DMS53 treated with DMSO at 0.1 percent for 48 hours (cell line): ENCODE results near the gene ABCA12.

Source experiments
- DNase-seq: peaks from one replicate; lab custom pipeline; 2025; ENCODE audit not compliant: unreplicated experiment; lab: John Stamatoyannopoulos, UW

ABCA12 gene

DNA sequence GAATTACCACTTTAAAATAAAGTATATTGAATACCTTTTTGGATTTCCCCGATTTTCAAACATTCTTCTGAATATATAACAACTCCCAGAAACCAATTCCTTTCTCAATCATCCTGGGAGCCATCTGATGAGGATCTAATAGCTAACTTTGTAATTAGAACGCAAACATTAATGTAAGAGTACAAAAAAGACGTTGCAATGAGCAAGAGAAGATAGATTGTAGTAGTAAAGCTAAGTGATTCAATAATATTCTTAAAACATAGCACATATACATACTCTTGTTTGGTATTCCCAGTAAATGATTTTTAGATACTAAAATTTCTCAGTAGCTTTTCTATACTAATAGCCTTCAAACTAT, 1.1 kb downstream of the ABCA12 start:
- DNase-seq: no peak

DNA sequence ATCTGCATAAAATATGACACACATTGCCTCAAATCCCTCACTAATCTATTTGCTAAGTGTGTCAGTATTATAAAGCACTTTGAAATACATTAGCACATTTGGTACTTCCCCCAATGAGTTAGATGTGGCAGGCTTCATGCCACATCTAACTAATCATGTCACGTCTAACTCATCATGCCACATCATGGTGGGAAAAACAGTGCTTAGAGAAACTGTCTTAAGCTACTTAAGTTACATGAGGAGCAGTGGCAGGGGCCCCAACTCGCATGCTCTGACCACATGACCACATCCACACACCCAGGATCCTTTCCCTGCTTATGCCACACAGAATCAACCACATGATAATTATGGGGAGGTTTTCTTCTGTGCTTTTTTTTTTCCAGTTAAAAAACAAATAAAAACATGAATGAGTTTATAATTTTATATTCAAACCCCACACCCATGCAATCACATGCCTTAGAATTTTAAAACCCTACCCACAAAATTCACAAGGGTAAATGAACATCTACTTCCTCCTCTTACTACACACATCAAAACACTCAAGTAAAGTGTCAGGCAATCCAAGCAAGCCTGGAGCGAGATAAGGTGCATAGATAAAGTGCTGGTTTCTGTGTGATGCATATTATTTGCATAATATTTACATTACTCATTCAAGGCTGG, 1.6 kb downstream of the ABCA12 start:
- DNase-seq: no peak

DNA sequence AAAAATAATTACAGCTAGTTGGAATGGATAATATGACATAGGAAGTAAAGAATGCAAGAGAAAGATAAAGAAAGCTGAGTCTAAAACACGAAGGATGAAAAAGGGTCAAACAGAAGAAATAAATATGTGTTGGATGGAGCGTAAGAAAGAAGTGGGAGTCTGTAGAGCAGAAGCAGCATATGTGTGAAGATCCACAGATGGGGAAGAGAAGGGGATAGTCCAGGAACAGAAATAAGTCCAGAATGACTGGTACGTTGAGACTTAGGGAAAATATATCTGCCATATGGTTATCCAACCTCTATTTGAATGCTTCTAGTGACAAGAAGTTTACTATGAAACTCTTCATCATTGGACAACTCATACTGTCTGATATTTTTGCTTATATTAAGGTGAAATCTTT, 18.0 kb downstream of the ABCA12 start:
- no peak for DNase-seq

DNA sequence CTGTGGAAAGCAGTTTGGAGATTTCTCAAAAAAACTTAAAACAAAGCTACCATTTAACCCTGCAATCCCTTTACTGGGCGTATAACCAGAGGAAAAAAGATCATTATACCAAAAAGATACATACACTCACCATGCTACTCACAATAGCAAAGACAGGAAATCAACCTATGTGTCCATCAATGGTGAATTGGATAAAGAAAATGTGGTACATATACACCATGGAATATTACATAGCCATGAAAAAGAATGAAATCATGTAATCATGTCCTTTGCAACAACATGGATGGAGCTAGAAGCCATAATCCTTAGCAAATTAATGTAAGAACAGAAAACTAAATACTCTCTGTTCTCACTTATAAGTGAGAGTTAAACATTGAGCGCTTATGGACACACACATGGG, 18.6 kb downstream of the ABCA12 start:
- DNase-seq: no peak

DNA sequence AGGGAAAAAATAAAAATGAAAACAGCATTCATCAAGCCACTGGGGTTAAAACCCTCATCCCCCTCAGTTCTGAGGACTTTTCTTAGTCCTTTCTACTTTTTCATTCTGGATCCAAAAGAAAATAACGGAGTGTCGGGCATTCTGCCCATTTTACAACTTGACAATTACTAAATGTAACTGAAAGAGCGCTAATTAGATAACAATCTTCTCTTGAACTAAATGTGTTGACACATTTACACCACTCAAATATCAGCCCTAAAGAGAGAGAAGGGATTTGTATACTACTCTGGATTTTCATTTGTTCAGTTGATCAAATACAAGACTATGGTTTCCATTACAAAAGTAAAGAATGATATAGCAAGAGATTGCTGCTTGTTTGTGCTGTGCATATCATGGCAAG, 27.5 kb downstream of the ABCA12 start:
- no peak for DNase-seq

DNA sequence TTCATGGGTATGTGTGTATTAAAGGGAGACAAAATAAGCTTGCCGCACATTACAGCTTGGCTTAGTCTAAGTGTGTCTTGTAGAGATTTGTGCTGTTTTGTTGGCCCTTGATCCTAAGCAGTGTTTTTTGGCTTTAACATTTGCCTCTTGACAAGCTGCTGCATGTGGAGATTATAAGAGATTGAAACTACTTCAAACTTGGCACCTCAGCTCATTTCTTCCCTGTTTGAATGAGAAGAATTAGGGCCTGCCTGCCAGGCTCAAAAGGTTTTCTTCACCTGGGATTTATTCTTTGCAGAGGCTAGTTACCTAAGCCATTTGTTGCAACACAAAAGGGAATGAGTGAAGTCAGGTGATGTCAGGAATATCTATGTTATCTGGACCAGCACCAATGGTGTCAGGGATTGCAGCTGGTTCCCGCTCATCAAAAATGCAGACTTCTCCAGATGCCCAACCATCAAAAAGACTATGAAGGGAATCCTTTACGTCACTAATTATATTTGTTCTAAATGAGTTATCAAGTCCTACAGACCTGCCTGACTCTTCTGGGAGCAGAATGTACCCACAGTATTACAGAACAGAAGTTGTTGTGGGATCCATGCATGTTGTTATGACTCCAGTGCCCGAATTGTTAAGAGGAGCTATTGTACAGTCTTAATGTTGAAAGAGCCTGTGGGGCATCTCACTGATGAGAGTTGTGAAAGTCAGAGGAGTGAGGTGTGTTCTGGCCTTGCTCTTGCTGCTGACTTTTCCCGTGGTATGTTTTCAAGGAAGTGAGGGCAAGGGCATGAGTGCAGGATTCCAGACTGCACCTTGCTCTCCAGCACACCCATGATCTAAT, 31.0 kb downstream of the ABCA12 start:
- no peak for DNase-seq

DNA sequence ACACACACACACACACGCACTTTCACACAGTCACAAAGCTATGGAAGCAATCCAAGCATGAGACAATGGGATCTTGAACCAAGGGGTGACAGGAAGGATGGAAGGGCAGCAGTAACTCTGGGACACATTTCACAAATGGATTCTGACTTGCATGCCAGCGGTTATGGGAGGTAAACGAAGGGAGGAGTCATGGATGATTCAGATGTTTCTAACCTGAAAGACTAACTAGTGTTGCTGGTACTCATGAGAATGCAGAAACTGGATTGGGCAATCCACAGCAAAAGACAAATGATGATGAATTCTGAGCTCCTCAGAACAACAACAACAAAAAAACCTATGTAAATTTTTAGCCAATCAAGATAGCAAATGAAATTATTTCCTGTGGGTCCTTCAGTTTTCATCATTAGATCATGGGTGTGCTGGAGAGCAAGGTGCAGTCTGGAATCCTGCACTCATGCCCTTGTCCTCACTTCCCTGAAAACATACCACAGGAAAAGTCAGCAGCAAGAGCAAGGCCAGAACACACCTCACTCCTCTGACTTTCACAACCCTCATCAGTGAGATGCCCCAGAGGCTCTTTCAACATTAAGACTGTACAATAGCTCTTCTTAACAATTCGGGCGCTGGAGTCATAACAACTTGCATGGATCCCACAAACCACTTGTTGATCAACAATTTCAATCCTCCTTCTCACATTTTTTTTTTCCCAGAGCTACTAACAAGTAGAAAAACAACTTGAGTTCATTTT, 32.6 kb downstream of the ABCA12 start:
- DNase-seq: no peak

DNA sequence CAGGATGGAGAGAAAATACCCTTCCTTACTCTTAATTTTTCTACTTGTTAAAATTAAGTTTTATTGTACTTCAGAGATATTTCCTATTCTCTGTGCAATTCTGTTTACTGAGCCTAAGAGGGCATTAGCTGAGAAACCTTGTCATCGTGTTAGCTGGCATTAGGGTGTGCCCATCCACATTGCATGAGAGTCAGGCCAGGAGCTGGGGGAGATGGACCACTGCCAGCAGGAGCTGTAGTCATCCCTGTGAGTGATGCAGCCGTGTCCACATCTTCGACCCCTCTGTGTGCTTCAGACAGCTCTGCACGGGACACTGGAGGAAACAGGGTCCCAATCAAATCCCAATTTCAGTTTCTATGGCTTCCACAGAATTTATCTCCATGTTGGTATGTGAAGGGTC, 34.2 kb downstream of the ABCA12 start:
- no peak for DNase-seq

DNA sequence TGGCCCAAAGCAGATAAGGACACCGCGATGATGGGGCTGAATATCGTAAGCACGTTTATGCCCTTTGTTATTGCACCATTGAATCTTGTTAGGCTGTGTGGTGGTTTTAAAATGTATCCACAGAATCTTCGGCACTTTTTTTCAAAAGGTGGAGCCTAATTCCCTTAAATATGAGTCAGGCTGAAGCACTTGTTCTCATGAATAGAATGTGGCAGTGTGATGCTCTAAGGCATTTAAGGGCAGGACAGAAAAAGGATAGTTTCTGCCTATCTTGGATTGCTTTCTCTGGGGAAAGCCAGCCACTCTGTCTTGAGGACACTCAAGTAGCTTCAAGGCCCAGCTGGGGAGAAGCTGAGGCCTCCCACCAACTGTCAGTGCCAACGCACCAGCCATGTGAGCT, 39.6 kb downstream of the ABCA12 start:
- no peak for DNase-seq

DNA sequence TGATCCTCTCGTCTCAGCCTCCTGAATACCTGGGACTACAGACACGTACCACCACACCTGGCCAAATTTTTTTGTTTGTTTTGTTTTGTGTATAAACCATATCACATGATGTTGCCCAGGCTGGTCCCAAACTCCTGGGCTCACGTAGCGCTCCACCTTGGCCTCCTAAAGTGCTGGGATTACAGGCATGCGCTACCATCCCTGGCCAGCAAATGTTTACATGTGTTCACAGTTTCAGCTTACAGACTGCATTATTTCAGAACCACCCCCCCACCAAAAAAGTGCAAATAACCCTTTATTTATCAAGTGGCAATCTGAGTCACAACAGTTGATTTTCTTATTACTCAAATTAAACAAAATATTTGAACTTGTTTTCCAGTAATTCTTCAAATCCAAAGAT, 54.3 kb downstream of the ABCA12 start:
- DNase-seq: no peak

DNA sequence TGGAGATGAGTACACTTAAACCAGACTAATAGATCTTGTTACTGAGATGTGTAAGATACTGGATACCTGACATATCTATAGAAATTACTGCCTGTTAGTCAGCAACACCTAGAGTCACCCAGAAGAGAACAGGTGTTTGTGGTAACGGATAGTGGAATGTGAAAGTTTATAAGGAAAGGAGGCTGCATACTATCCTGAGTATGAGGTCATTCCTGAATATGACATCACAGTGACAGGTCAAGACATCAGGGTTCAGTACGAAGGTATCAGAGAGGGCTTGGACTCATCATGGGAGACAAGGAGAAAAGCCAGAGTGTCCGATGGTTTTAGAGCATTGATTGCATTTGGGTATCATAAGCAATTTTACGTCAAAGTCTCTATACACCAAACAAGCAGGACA, 55.3 kb downstream of the ABCA12 start:
- no peak for DNase-seq

DNA sequence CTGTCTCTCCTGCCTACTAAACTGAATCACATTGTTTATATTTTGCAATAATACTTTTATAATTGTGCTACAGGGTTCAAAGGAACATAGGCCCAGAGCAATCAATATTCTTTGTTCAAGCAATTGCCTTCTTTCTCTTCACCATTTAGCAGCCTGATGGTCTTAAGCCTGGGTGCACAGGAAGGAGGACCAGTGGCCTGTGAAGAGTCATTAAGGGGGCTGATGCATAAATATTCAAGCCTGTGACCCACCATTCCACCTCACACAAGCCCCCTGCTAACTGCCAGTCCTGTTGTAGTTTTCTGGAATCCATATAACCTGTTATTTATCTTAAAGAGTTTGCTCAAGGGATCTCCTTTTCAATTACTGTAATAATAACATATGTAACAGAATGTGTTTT, 56.0 kb downstream of the ABCA12 start:
- no peak for DNase-seq

DNA sequence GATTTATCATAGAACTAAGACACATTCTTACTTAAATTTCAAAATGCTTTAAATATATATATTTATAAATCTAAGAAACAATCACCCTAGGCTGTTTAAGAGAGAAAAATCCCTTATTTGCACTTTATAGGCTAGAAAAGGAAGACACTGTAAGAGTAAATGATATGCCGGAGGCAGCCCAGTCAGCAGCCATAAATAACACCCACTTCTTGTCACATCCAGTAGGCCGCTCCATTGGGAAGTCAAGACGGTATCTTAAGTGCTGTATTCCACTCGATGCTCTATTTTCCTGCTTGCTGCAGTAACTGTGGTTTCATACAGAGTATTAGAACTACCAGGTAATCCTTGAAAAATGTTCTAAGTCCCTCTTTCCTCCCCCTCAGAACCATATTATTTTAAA, 57.9 kb downstream of the ABCA12 start:
- DNase-seq: no peak

DNA sequence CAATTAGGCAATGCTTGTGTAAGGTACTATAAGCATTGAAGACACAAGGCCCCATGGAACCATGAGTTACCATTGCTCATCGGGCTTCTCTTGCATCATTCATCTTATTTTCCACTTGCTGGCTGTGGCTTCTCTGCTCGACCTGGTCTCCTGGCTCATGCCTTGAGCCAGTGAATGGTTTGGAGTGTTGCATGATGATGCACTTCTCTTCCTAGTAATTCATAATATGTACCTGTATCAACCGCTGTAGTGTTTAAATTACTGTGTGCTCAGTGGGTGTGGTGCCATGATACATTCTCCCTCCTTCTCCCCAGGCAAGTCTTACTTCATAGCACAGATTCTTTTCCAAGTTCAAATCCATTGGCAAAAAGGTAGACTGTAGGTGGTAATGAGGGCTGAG, 66.8 kb downstream of the ABCA12 start:
- no peak for DNase-seq

DNA sequence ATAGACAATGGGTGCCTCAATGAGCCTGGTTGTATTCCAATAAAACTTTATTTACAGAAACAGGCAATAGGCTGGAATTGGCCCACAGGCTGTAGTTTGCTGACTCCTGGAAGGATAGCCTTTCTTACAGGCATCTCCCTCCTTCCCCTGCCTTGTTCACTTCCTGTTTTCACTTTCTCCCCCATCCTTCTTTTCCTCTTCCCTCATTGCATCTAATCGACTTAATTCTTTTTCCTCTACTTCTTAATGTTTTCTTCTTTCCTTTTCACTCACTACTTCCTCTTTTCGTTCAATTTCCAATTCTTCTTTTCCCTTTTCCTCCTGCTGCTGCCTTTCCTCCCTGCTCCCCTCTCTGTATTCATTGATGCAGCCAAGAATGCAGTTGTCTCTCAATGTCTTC, 70.0 kb downstream of the ABCA12 start:
- no peak for DNase-seq

DNA sequence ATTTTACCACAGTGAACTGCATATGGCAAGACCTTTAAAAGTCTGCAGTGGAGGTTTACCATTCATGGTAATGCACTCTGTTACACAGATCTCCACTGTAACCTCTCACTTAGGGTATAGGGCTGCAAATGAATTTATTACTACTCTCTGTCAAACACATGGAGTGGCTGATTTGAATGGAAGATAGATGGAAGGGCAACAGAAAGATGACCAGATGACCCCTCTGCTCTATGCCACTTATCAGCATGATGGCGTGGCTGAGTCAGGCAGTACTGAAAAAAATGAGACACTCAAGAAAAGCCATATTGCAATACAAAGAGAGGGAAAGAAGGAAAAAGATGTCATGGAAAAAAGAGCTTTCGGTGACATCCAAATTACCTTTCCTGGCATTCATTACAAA, 72.3 kb downstream of the ABCA12 start:
- no peak for DNase-seq

DNA sequence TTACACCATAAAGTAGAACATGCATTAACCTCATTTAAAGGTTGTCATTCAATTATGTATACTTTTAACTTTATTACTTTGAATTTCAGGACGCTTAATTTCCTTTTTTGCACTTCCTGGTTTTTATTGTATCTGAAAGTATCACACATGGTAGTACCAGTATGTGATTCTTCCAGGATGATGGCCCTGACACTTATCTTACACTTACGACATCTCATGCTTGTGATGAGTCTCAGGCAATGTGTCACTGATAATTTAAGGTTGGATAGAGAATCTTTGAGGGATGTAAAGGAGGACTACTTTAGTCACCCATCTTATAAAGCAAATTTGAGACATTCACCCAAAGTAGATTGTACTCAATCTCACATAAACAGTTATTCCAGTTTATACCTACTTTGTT, 74.9 kb downstream of the ABCA12 start:
- no peak for DNase-seq

DNA sequence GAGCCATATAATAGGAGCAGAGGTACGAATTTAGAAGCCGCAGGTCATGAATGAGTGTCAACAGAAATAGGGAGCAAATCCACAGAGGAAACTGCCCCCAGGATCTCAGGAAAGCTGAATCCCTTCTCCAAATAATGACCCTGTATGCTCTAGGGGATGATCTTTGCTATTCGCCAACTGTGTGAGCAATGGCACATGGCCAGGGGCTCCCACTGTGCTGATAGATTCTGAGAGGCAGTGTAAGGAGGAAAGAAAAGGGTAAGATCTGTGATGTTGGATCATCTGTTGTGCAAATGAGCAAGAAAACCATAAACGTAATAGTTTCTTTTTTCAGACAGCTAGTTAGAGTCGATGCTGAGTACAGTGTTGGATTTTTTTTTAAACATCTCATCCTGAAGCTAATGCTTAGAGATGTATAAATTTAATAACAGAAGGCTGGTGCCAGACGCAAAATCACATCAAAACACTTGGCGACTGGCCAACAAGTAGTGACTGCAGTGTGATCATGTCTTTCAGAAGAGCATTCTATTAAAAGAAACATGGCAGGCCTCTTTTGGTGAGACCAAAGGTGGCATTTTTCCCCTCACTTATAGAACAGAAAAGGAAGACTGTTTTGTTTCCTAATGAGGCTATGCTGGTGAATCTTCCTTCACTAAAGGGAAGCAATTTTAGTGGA, 77.4 kb downstream of the ABCA12 start:
- DNase-seq: no peak

DNA sequence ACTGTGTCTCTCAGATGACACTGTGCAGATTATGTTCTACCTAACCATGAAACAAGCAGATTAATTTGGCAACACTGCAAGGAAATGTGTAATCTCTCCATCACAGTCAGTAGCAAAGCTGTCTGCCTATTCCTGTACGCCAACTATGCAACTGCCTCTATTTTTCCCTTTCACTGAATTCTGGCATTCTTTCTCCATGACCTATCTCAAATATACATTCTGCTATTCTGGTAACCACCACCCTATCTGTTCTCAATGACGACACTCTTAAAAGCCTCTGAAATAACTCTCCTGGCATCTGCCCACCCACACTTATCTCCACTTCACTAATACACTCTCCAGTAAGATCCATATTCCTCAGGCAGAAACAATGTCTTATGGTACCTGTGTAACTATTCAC, 78.7 kb downstream of the ABCA12 start:
- no peak for DNase-seq

DNA sequence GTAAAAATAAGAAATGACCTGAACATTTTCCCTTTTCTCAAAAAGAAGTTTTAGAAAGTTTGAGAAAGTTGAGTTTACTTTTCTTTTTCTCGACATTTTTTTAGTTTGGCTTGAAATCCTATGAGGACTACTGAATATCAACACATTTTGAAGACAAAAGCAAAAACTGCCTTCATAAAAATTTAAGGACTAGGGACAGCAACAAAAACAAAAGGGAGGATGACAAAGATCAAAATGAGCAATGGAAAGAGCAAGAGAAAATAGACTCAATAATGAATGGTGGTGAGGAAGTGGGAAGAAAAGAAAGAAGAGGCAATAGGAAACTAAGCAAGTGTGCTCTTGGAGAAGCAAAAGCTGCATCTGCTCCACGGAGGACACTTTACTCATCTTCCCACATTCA, 82.5 kb downstream of the ABCA12 start:
- no peak for DNase-seq

DNA sequence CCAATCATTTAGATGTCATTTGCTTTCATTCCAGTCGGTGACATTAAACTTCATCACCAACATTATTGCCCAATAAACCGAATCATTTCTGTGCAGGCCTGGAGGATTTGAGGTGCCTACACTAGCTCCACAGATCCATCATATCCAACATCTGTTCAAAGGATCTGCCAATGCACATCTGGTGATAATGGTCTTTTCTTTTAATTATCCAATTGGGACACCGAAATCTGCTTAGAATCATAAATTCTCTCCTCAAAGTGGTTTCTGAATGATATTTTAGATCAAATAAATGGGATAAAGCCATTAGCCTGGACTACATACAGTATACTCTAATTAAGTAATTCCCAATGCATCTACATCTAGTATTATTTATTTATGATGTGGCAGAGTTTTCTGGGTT, 85.6 kb downstream of the ABCA12 start:
- DNase-seq: no peak

DNA sequence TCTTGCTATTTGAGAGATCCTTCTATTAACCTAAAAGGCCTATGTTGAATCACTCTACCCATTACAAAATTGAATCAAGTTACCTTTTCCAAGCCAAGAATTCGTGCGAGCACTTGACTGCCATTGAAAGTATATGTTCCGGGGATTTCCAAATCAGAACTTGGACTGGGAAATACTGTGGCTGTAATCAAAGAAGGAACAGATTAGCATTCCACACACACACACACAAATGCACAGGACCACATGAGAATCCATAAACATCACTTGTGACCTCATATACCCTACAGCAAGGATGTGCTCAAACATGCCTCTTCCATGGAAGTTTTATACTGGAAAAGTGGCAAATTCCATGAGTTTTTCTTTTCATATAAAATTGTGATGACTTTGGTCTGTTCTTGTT, 86.0 kb downstream of the ABCA12 start:
- no peak for DNase-seq
